Endothelial cell (in vitro differentiated cells): Measurements from ENCODE around the gene AKAP17A. TPM values are rescaled to one million over a fixed set of nuclear protein-coding genes. Genes with fewer than 3 reads are reported as not detected.

ENCODE experiments used
- DNase-seq: peaks from one replicate; pipeline ENCODE4 v3.0.0; 2021; ENCODE audit warnings: low spot score
- H3K27ac Mint-ChIP-seq: one replicate; pipeline ENCODE4 v1.8.0; 2021; ENCODE audit warnings: mixed read lengths, inconsistent platforms; ENCODE audit not compliant: unreplicated experiment
- H3K27me3 Mint-ChIP-seq: one replicate; pipeline ENCODE4 v1.8.0; 2021; ENCODE audit warnings: mild to moderate bottlenecking, moderate library complexity, mixed read lengths, inconsistent platforms; ENCODE audit not compliant: unreplicated experiment
- H3K36me3 Mint-ChIP-seq: one replicate; pipeline ENCODE4 v1.8.0; 2021; ENCODE audit warnings: mild to moderate bottlenecking, low read depth, mixed read lengths, inconsistent platforms; ENCODE audit not compliant: unreplicated experiment
- H3K4me1 Mint-ChIP-seq: one replicate; pipeline ENCODE4 v1.8.0; 2021; ENCODE audit warnings: mild to moderate bottlenecking, mixed read lengths, inconsistent platforms; ENCODE audit not compliant: unreplicated experiment
- H3K4me3 Mint-ChIP-seq: one replicate; pipeline ENCODE4 v1.8.0; 2021; ENCODE audit warnings: mild to moderate bottlenecking, mixed read lengths, inconsistent platforms; ENCODE audit not compliant: unreplicated experiment
- H3K9me3 Mint-ChIP-seq: one replicate; pipeline ENCODE4 v1.8.0; 2021; ENCODE audit warnings: mixed read lengths, inconsistent platforms; ENCODE audit not compliant: unreplicated experiment
- CTCF ChIP-seq: fragments of 200-600 bp; sonication (generic); IDR thresholded peaks from one replicate; pipeline ENCODE4 v1.5.0; 2021; ENCODE audit warnings: antibody characterized with exemption; ENCODE audit not compliant: unreplicated experiment
- total RNA-seq: library from RNA; stranded (reverse); fragmentation: NEBNext Ultra II Directional; extraction: Animal tissue kit (Norgen Biotek cat#: 25700); gene quantifications from one replicate; pipeline ENCODE4 v1.2.1, GENCODE V29; 2021; ENCODE audit not compliant: unreplicated experiment

Gene AKAP17A
- total RNA-seq, 1 donor from 2014 or later, result 25.9 TPM

- no peak for TF ChIP-seq CTCF
- H3K9me3 Mint-ChIP-seq, result peaks cover 6% of the 10 kb centered on the region
- H3K4me3 Mint-ChIP-seq, result peak overlapping the region; percentile 92
- peaks cover 12% of the 10 kb centered on the region for H3K27me3 Mint-ChIP-seq
- peaks cover 7% of the 10 kb centered on the region for H3K4me1 Mint-ChIP-seq
- H3K36me3 Mint-ChIP-seq, result peaks cover 35% of the 10 kb centered on the region
- DNase-seq, result peak; percentile 19
- H3K27ac Mint-ChIP-seq, result peak overlapping the region; percentile 64
Measured at GRCh38 chrX:1592470-1593142, 1.2 kb downstream of the AKAP17A start.

- peaks cover 6% of the 10 kb centered on the region for H3K9me3 Mint-ChIP-seq
- peak overlapping the region; percentile 92 for H3K4me3 Mint-ChIP-seq
- peaks cover 7% of the 10 kb centered on the region for H3K4me1 Mint-ChIP-seq
- no peak for TF ChIP-seq CTCF
- DNase-seq, result no peak
- peaks cover 35% of the 10 kb centered on the region for H3K36me3 Mint-ChIP-seq
- H3K27ac Mint-ChIP-seq, result peak overlapping the region; percentile 64
- peaks cover 12% of the 10 kb centered on the region for H3K27me3 Mint-ChIP-seq
Measured at GRCh38 chrX:1593286-1594271, 2.2 kb downstream of the AKAP17A start.

DNA sequence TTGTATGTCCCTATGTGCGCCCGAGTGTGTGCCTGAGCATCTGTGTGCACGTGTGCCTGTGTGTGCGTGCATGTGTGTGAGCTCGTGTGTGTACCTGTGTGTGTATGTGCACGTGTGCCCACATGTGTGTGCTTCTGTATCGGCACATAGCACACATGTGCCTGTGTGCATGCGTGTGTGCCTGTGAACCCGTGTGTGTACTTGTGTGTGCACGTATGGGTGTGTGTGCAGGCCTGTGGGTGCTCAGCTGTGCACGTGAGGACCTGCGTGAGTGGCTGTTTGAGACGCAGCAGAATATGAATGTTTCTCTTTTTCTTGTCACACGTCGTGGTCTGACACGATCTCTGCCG, 4.3 kb downstream of the AKAP17A start:
- Mint-ChIP-seq H3K36me3 (peaks cover 35% of the 10 kb centered on the region), H3K4me1 (peaks cover 7% of the 10 kb centered on the region), H3K4me3 (no peak overlapping the region), H3K9me3 (no peaks in the 10 kb centered on the region), H3K27me3 (peaks cover 17% of the 10 kb centered on the region), H3K27ac (no peak overlapping the region)
- TF ChIP-seq CTCF, result no peak
- no peak for DNase-seq

DNA sequence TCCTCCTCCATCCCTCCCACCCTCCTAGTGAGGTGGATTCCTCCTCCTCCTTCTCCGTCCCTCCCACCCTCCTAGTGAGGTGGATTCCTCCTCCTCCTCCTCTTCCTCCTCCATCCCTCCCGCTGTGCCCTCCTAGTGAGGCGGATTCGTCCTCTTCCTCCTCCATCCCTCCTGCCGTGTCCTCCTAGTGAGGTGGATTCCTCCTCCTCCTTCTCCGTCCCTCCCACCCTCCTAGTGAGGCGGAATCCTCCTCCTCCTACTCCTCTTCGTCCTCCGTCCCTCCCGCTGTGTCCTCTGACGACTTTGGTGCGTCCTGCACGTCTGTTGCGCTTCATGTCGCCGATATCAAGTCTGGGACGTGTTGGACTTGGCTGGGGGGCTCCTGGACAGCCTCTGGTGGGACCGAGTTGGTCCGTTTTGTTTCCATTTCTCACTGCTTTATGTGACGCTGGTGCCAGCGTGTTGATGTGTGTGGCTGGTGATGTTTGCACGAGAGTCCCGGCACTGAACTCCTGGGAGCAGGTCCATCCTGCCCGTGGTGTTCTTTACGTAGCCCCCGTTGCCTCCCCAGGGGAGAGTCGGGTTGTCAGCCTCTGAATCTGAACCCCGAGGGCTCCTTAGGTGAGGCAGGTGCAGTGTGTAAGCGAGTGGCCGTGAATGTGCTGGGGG, 5.4 kb downstream of the AKAP17A start:
- TF ChIP-seq CTCF, result no peak
- H3K27me3 Mint-ChIP-seq, result peaks cover 20% of the 10 kb centered on the region
- H3K9me3 Mint-ChIP-seq, result no peaks in the 10 kb centered on the region
- H3K27ac Mint-ChIP-seq, result no peak overlapping the region
- H3K36me3 Mint-ChIP-seq, result peaks cover 38% of the 10 kb centered on the region
- no peak for DNase-seq
- H3K4me1 Mint-ChIP-seq, result peaks cover 7% of the 10 kb centered on the region
- H3K4me3 Mint-ChIP-seq, result peak overlapping the region; percentile 59
